Fibroblast of skin of scalp (primary cell): Measurements from ENCODE around the gene PARD6A.
A peak's percentile ranks its signal among the peaks of the same experiment; 100 is the strongest.

Source experiments
- DNase-seq: peaks from one replicate; pipeline ENCODE4 v3.0.0-alpha.2; 2013

The PARD6A gene

GRCh38 chr16:67654403-67654911 is 6.3 kb upstream of the PARD6A start:
- no peak for DNase-seq

GRCh38 chr16:67655363-67655762 is 5.4 kb upstream of the PARD6A start:
- DNase-seq: no peak

GRCh38 chr16:67656344-67657016 is 4.3 kb upstream of the PARD6A start:
- no peak for DNase-seq

- DNase-seq: no peak
These were observed 3.6 kb upstream of the PARD6A start for GRCh38 chr16:67657017-67657608.

- DNase-seq: no peak
These were observed 2.8 kb upstream of the PARD6A start for GRCh38 chr16:67657751-67658518.

- DNase-seq: no peak
These were observed 1.7 kb upstream of the PARD6A start for GRCh38 chr16:67658849-67659674.

- DNase-seq: peak; percentile 91
These were observed 841 bp upstream of the PARD6A start, which contains the start of gene ACD for GRCh38 chr16:67659675-67660563. ACD (minus strand) TSS chr16:67660260; CDS start chr16:67660220, 40 bp downstream.

GRCh38 chr16:67661101-67661761 is 471 bp downstream of the PARD6A start:
- peak; percentile 21 for DNase-seq

GRCh38 chr16:67661886-67662652 is 1.3 kb downstream of the PARD6A start:
- no peak for DNase-seq

- DNase-seq: no peak
These were observed 1.9 kb downstream of the PARD6A start for GRCh38 chr16:67662653-67663010.

- DNase-seq: peak; percentile 18
These were observed 2.6 kb downstream of the PARD6A start for GRCh38 chr16:67663151-67663876.

GRCh38 chr16:67663877-67664222 is 3.1 kb downstream of the PARD6A start:
- no peak for DNase-seq

- no peak for DNase-seq
These were observed 3.5 kb downstream of the PARD6A start for GRCh38 chr16:67664258-67664657.

GRCh38 chr16:67664871-67665270 is 4.1 kb downstream of the PARD6A start:
- DNase-seq: no peak

- no peak for DNase-seq
These were observed 4.8 kb downstream of the PARD6A start for GRCh38 chr16:67665598-67665997.

- DNase-seq: no peak
These were observed 5.3 kb downstream of the PARD6A start for GRCh38 chr16:67666032-67666551.

GRCh38 chr16:67666559-67667452 is 6.0 kb downstream of the PARD6A start, which contains the start of the genes C16orf86 and ENKD1:
C16orf86 (plus strand) TSS chr16:67666814; CDS start chr16:67666971, 157 bp downstream.
ENKD1 (minus strand) TSS chr16:67666750; CDS start chr16:67666442, 308 bp downstream.
- peak; percentile 82 for DNase-seq

GRCh38 chr16:67667453-67667816 is 6.7 kb downstream of the PARD6A start:
- no peak for DNase-seq
